GM23338 (cell line): ENCODE results near the gene ENTR1. TPM values are rescaled to one million over a fixed set of nuclear protein-coding genes. Genes with fewer than 3 reads are reported as not detected.

ENCODE experiments used
- ATAC-seq: fragments of 200-7000 bp; cut with Tn5 transposase; 3 replicates; pipeline ENCODE4 v1.9.1; 2020
- DNase-seq: peaks from one replicate; pipeline ENCODE4 v3.0.0-alpha.2; 2015; ENCODE audit warnings: low spot score
- H2AFZ ChIP-seq: fragments of 200-600 bp; sonication (generic); 2 replicates; pipeline ENCODE4 v1.8.0; 2016; ENCODE audit warnings: antibody characterized with exemption, mild to moderate bottlenecking, moderate library complexity
- H3F3A ChIP-seq: fragments of 200-600 bp; sonication (generic); replicated peaks from 2 replicates; pipeline ENCODE4 v1.8.0; 2017; ENCODE audit warnings: antibody characterized with exemption, mixed run types, low read depth
- H3K27ac ChIP-seq: fragments of 200-600 bp; sonication (generic); 2 replicates; pipeline ENCODE4 v1.6.1; 2016; ENCODE audit warnings: low read depth
- H3K27me3 ChIP-seq: fragments of 200-600 bp; sonication (generic); 2 replicates; pipeline ENCODE4 v1.8.0; 2016; ENCODE audit warnings: mild to moderate bottlenecking, mixed run types, moderate library complexity; ENCODE audit not compliant: insufficient read depth
- H3K36me3 ChIP-seq: fragments of 200-600 bp; sonication (generic); 2 replicates; pipeline ENCODE4 v1.8.0; 2016; ENCODE audit warnings: mild to moderate bottlenecking; ENCODE audit not compliant: insufficient read depth
- H3K4me1 ChIP-seq: fragments of 200-600 bp; sonication (generic); 2 replicates; pipeline ENCODE4 v1.8.0; 2016; ENCODE audit warnings: mild to moderate bottlenecking, moderate library complexity; ENCODE audit not compliant: insufficient read depth
- H3K4me2 ChIP-seq: fragments of 200-600 bp; sonication (generic); 2 replicates; pipeline ENCODE4 v1.7.1; 2017; ENCODE audit warnings: mixed run types
- H3K4me3 ChIP-seq: fragments of 200-600 bp; sonication (generic); 2 replicates; pipeline ENCODE4 v1.6.1; 2016; ENCODE audit warnings: mixed run types
- H3K79me2 ChIP-seq: fragments of 200-600 bp; sonication (generic); replicated peaks from 2 replicates; pipeline ENCODE4 v1.8.0; 2017; ENCODE audit warnings: mild to moderate bottlenecking; ENCODE audit not compliant: insufficient read depth
- H3K9me2 ChIP-seq: fragments of 200-600 bp; sonication (generic); 2 replicates; pipeline ENCODE4 v1.8.0; 2017; ENCODE audit not compliant: insufficient read depth
- H4K20me1 ChIP-seq: fragments of 200-600 bp; sonication (generic); replicated peaks from 2 replicates; pipeline ENCODE4 v1.8.0; 2017; ENCODE audit warnings: mild to moderate bottlenecking; ENCODE audit not compliant: insufficient read depth
- H3K27ac Mint-ChIP-seq: 2 replicates; pipeline ENCODE4 v1.8.0; 2020; ENCODE audit warnings: inconsistent platforms, mild to moderate bottlenecking, moderate library complexity, mixed read lengths
- H3K27me3 Mint-ChIP-seq: 3 replicates; pipeline ENCODE4 v1.8.0; 2022; ENCODE audit warnings: low read depth, mild to moderate bottlenecking, moderate library complexity, mixed read lengths, inconsistent platforms; ENCODE audit not compliant: insufficient read depth, poor library complexity
- H3K36me3 Mint-ChIP-seq: 3 replicates; pipeline ENCODE4 v1.8.0; 2021; ENCODE audit warnings: low read depth, mild to moderate bottlenecking, inconsistent platforms, moderate library complexity, mixed read lengths
- H3K4me1 Mint-ChIP-seq: 3 replicates; pipeline ENCODE4 v1.8.0; 2020; ENCODE audit warnings: mild to moderate bottlenecking, inconsistent platforms, mixed read lengths
- H3K4me3 Mint-ChIP-seq: 3 replicates; pipeline ENCODE4 v1.8.0; 2021; ENCODE audit warnings: moderate library complexity, mild to moderate bottlenecking, inconsistent platforms, mixed read lengths
- H3K9me3 Mint-ChIP-seq: 3 replicates; pipeline ENCODE4 v1.8.0; 2020; ENCODE audit warnings: moderate library complexity, mild to moderate bottlenecking, inconsistent platforms, mixed read lengths
- CREB1 ChIP-seq: fragments of 250-450 bp; sonication (Bioruptor Pico); IDR thresholded peaks from 2 replicates; pipeline ENCODE4 v1.5.0; 2020; ENCODE audit warnings: low read depth, mild to moderate bottlenecking, moderate library complexity
- CTCF ChIP-seq, 2 experiments: fragments of 200-600 bp in 1 of 2; sonication (generic) in 1 of 2; conservative IDR thresholded peaks; 2 replicates each; pipeline versions ENCODE4 v1.5.1 to v1.6.1; 2016 to 2017; ENCODE audit warnings: antibody characterized with exemption in 2 of 2, low read depth in 2 of 2, mild to moderate bottlenecking in 2 of 2, moderate library complexity in 1 of 2
- EZH2 ChIP-seq: fragments of 200-600 bp; sonication (generic); IDR thresholded peaks from one replicate; pipeline ENCODE4 v1.8.0; 2017; ENCODE audit warnings: antibody characterized with exemption, mild to moderate bottlenecking, low read depth; ENCODE audit not compliant: unreplicated experiment
- EZH2phosphoT487 ChIP-seq: fragments of 200-600 bp; sonication (generic); IDR thresholded peaks from one replicate; pipeline ENCODE4 v1.8.1; 2018; ENCODE audit warnings: antibody characterized with exemption; ENCODE audit not compliant: unreplicated experiment
- JUNB ChIP-seq: IDR thresholded peaks from one replicate; pipeline ENCODE4 v1.6.1; 2016; ENCODE audit warnings: antibody characterized with exemption; ENCODE audit not compliant: unreplicated experiment
- NANOG ChIP-seq: IDR thresholded peaks from 2 replicates; pipeline ENCODE4 v1.6.1; 2016; ENCODE audit warnings: antibody characterized with exemption, borderline replicate concordance
- STAT1 ChIP-seq: IDR thresholded peaks from one replicate; pipeline ENCODE4 v1.6.1; 2016; ENCODE audit warnings: antibody characterized with exemption; ENCODE audit not compliant: unreplicated experiment
- ZNF114 ChIP-seq: fragments of 250-450 bp; sonication (Bioruptor Pico); IDR thresholded peaks from 2 replicates; pipeline ENCODE4 v1.5.0; 2020; ENCODE audit warnings: mild to moderate bottlenecking, moderate library complexity
- ZNF331 ChIP-seq: fragments of 250-450 bp; sonication (Bioruptor Pico); IDR thresholded peaks from 2 replicates; pipeline ENCODE4 v1.5.0; 2020; ENCODE audit warnings: low read depth, mild to moderate bottlenecking, moderate library complexity
- polyA plus RNA-seq: library from polyadenylated mRNA; unstranded; fragments of >200 nt; fragmentation: Nextera tagmentation; extraction: Ambion mirVana; gene quantifications from 2 replicates; pipeline ENCODE4 v1.2.1, GENCODE V29; 2016
- total RNA-seq: library from RNA; depleted of rRNA; stranded (reverse); fragments of >200 nt; shearing (Covaris generic); gene quantifications from 2 replicates; pipeline ENCODE4 v1.2.3, GENCODE V29; 2014
- TF ChIP-seq, protein P1 (sequence below): fragments of 250-450 bp; sonication (Bioruptor Pico); IDR thresholded peaks from 2 replicates; pipeline ENCODE4 v1.5.0; 2020; ENCODE audit warnings: mild to moderate bottlenecking, moderate library complexity
- TF ChIP-seq, protein P2 (sequence below): IDR thresholded peaks from 2 replicates; pipeline ENCODE4 v1.6.1; 2016; ENCODE audit warnings: antibody characterized with exemption
- TF ChIP-seq, protein P3 (sequence below): IDR thresholded peaks from one replicate; pipeline ENCODE4 v1.6.1; 2018; ENCODE audit warnings: antibody characterized with exemption; ENCODE audit not compliant: unreplicated experiment

ENTR1 gene
- total and polyA plus RNA-seq, 2 experiments from 2014 or later, result 25.6 to 91.9 TPM

- Histone ChIP-seq H3K4me1 (no peaks in the 10 kb centered on the region), H3K9me2 (no peaks in the 10 kb centered on the region), H4K20me1 (no peaks in the 10 kb centered on the region; the same call in 1 of the 2 replicates), H3K79me2 (peaks cover 3% of the 10 kb centered on the region; the same call in 1 of the 2 replicates), H3K4me2 (no peak overlapping the region), H3K4me3 (no peak overlapping the region), H3K27ac (no peak overlapping the region), H3F3A (no peaks in the 10 kb centered on the region), H3K27me3 (no peaks in the 10 kb centered on the region), H2AFZ (no peak overlapping the region), H3K36me3 (no peaks in the 10 kb centered on the region)
- Mint-ChIP-seq H3K27ac (no peak overlapping the region), H3K4me3 (no peak overlapping the region), H3K9me3 (no peaks in the 10 kb centered on the region), H3K36me3 (peaks cover 12% of the 10 kb centered on the region; the same call in 2 of the 3 replicates), H3K27me3 (peaks cover 5% of the 10 kb centered on the region), H3K4me1 (no peaks in the 10 kb centered on the region)
- no peak for TF ChIP-seq JUNB
- no peak for TF ChIP-seq CREB1 (CRISPR knock-in tag)
- TF ChIP-seq EZH2phosphoT487, result no peak
- no peak for TF ChIP-seq EZH2
- TF ChIP-seq STAT1, result no peak
- TF ChIP-seq, protein P1, sequence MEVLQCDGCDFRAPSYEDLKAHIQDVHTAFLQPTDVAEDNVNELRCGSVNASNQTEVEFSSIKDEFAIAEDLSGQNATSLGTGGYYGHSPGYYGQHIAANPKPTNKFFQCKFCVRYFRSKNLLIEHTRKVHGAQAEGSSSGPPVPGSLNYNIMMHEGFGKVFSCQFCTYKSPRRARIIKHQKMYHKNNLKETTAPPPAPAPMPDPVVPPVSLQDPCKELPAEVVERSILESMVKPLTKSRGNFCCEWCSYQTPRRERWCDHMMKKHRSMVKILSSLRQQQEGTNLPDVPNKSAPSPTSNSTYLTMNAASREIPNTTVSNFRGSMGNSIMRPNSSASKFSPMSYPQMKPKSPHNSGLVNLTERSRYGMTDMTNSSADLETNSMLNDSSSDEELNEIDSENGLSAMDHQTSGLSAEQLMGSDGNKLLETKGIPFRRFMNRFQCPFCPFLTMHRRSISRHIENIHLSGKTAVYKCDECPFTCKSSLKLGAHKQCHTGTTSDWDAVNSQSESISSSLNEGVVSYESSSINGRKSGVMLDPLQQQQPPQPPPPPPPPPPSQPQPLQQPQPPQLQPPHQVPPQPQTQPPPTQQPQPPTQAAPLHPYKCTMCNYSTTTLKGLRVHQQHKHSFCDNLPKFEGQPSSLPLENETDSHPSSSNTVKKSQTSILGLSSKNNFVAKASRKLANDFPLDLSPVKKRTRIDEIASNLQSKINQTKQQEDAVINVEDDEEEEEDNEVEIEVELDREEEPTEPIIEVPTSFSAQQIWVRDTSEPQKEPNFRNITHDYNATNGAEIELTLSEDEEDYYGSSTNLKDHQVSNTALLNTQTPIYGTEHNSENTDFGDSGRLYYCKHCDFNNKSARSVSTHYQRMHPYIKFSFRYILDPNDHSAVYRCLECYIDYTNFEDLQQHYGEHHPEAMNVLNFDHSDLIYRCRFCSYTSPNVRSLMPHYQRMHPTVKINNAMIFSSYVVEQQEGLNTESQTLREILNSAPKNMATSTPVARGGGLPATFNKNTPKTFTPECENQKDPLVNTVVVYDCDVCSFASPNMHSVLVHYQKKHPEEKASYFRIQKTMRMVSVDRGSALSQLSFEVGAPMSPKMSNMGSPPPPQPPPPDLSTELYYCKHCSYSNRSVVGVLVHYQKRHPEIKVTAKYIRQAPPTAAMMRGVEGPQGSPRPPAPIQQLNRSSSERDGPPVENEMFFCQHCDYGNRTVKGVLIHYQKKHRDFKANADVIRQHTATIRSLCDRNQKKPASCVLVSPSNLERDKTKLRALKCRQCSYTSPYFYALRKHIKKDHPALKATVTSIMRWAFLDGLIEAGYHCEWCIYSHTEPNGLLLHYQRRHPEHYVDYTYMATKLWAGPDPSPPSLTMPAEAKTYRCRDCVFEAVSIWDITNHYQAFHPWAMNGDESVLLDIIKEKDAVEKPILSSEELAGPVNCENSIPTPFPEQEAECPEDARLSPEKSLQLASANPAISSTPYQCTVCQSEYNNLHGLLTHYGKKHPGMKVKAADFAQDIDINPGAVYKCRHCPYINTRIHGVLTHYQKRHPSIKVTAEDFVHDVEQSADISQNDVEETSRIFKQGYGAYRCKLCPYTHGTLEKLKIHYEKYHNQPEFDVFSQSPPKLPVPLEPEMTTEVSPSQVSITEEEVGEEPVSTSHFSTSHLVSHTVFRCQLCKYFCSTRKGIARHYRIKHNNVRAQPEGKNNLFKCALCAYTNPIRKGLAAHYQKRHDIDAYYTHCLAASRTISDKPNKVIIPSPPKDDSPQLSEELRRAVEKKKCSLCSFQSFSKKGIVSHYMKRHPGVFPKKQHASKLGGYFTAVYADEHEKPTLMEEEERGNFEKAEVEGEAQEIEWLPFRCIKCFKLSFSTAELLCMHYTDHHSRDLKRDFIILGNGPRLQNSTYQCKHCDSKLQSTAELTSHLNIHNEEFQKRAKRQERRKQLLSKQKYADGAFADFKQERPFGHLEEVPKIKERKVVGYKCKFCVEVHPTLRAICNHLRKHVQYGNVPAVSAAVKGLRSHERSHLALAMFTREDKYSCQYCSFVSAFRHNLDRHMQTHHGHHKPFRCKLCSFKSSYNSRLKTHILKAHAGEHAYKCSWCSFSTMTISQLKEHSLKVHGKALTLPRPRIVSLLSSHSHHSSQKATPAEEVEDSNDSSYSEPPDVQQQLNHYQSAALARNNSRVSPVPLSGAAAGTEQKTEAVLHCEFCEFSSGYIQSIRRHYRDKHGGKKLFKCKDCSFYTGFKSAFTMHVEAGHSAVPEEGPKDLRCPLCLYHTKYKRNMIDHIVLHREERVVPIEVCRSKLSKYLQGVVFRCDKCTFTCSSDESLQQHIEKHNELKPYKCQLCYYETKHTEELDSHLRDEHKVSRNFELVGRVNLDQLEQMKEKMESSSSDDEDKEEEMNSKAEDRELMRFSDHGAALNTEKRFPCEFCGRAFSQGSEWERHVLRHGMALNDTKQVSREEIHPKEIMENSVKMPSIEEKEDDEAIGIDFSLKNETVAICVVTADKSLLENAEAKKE (CRISPR knock-in tag), result no peak
- no peak for TF ChIP-seq CTCF (conservative IDR thresholded peaks at IDR 0.05; ENCODE audit: low read depth in 2 of 2)
- TF ChIP-seq ZNF114 (CRISPR knock-in tag), result no peak
- TF ChIP-seq, protein P2, sequence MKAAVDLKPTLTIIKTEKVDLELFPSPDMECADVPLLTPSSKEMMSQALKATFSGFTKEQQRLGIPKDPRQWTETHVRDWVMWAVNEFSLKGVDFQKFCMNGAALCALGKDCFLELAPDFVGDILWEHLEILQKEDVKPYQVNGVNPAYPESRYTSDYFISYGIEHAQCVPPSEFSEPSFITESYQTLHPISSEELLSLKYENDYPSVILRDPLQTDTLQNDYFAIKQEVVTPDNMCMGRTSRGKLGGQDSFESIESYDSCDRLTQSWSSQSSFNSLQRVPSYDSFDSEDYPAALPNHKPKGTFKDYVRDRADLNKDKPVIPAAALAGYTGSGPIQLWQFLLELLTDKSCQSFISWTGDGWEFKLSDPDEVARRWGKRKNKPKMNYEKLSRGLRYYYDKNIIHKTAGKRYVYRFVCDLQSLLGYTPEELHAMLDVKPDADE, result no peak
- no peak for TF ChIP-seq NANOG
- TF ChIP-seq, protein P3, sequence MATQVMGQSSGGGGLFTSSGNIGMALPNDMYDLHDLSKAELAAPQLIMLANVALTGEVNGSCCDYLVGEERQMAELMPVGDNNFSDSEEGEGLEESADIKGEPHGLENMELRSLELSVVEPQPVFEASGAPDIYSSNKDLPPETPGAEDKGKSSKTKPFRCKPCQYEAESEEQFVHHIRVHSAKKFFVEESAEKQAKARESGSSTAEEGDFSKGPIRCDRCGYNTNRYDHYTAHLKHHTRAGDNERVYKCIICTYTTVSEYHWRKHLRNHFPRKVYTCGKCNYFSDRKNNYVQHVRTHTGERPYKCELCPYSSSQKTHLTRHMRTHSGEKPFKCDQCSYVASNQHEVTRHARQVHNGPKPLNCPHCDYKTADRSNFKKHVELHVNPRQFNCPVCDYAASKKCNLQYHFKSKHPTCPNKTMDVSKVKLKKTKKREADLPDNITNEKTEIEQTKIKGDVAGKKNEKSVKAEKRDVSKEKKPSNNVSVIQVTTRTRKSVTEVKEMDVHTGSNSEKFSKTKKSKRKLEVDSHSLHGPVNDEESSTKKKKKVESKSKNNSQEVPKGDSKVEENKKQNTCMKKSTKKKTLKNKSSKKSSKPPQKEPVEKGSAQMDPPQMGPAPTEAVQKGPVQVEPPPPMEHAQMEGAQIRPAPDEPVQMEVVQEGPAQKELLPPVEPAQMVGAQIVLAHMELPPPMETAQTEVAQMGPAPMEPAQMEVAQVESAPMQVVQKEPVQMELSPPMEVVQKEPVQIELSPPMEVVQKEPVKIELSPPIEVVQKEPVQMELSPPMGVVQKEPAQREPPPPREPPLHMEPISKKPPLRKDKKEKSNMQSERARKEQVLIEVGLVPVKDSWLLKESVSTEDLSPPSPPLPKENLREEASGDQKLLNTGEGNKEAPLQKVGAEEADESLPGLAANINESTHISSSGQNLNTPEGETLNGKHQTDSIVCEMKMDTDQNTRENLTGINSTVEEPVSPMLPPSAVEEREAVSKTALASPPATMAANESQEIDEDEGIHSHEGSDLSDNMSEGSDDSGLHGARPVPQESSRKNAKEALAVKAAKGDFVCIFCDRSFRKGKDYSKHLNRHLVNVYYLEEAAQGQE, result no peak
- TF ChIP-seq ZNF331 (CRISPR knock-in tag), result no peak
- DNase-seq (no peak), ATAC-seq (no peak)
Measured at GRCh38 chr9:136430588-136431234, 20.3 kb upstream of the ENTR1 start.
